ENCODE data around the gene YOD1. TPM values are rescaled to one million over a fixed set of nuclear protein-coding genes. Genes with fewer than 3 reads are reported as not detected.
A peak's percentile ranks its signal among the peaks of the same experiment; 100 is the strongest.

YOD1 gene
- total and polyA plus RNA-seq, 2 of the 13 experiments (the other 11 are each of a cell fraction or from before 2014, with no cell fraction given) = 3.4 to 9.1 TPM

DNA sequence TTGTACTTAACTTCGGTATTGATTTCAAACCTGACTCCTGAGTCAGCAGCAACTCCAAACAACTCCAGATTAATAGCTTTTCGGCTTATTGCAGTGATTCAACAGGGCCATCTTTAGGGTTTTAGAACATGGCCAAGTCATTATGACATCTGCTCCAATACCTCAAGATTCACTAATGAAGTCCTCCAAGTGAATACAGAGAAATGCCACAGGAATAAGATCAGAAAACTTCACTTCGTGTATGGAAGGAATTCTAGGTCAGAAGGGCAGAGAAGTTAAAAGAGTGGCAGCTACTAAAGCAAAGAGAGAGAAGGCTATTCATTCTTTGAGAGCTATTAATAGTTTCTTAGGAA lies 10.9 kb downstream of the YOD1 start:
- Histone ChIP-seq H4K20me1 (ENCODE audit: insufficient read depth, low read length) (no peaks in the 10 kb centered on the region), H3K27ac (ENCODE audit: extremely low read length, insufficient read depth, low read length) (no peak overlapping the region), H3K27me3 (ENCODE audit: control insufficient read depth in 1 of 2, insufficient read depth in 2 of 2, low read length in 2 of 2) (no peaks in the 10 kb centered on the region; a peak in 1 of 5 replicates), H3K9ac (ENCODE audit: insufficient read depth, low read depth, low read length) (no peak overlapping the region), H3K9me3 (ENCODE audit: low read length) (no peaks in the 10 kb centered on the region), H2AFZ (ENCODE audit: low read length) (no peak overlapping the region), H3K4me2 (ENCODE audit: low read depth, low read length) (0 out of 2 replicates have a peak overlapping the region, but pooled peaks have one; percentile 5), H3K4me3 (replicated peaks in 1 of 3; ENCODE audit: insufficient read depth in 1 of 3, low read depth in 2 of 3, low read length in 3 of 3) (no peak overlapping the region), H3K79me2 (ENCODE audit: insufficient read depth, low read length) (peaks cover 3% of the 10 kb centered on the region), H3K36me3 (replicated peaks in 1 of 2; ENCODE audit: control insufficient read depth in 1 of 2, insufficient read depth in 2 of 2, low read length in 2 of 2) (no peaks in the 10 kb centered on the region), H3K4me1 (ENCODE audit: insufficient read depth, low read length) (peaks cover 44% of the 10 kb centered on the region)
- no TSS peak for BruUV-seq (replicated peaks)
- in situ Hi-C loops (cut with HindIII; ENCODE audit: extremely low pct_ligation_motif_present, low pct_unique_long_range_greater_than_20kb) (no loop called here), intact Hi-C loops (cut with micrococcal nuclease; ENCODE audit: unreplicated experiment) (no loop called here)
- ChIA-PET POLR2A (interaction anchor here (0.8 to 1.9 kb wide), 2 partner anchors 13 to 14 kb away, joined by 4 to 7 read pairs; partner anchors contain the start of gene PFKFB2), CTCF (ENCODE audit: low intra/inter-chr PET ratio, low total read pairs) (no interaction called here)
- ATAC-seq (no peak), FAIRE-seq (no peak), DNase-seq (ENCODE audit: low spot score) (no peak)
- 23% methylated on average over 3 of the region's 3 CpGs for WGBS (ENCODE audit: low lambda C conversion rate)
- TF ChIP-seq MAFK (conservative IDR thresholded peaks at IDR 0.05 in 1 of 2, IDR thresholded peaks at IDR 0.05 in 1 of 2; ENCODE audit: low read length in 2 of 2) = peak in 1 of 2 experiments; percentile 16; a peak in 1 of 4 replicates
- TF ChIP-seq, protein P1, sequence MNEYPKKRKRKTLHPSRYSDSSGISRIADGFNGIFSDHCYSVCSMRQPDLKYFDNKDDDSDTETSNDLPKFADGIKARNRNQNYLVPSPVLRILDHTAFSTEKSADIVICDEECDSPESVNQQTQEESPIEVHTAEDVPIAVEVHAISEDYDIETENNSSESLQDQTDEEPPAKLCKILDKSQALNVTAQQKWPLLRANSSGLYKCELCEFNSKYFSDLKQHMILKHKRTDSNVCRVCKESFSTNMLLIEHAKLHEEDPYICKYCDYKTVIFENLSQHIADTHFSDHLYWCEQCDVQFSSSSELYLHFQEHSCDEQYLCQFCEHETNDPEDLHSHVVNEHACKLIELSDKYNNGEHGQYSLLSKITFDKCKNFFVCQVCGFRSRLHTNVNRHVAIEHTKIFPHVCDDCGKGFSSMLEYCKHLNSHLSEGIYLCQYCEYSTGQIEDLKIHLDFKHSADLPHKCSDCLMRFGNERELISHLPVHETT (CRISPR knock-in tag; conservative IDR thresholded peaks at IDR 0.05) = no peak

DNA sequence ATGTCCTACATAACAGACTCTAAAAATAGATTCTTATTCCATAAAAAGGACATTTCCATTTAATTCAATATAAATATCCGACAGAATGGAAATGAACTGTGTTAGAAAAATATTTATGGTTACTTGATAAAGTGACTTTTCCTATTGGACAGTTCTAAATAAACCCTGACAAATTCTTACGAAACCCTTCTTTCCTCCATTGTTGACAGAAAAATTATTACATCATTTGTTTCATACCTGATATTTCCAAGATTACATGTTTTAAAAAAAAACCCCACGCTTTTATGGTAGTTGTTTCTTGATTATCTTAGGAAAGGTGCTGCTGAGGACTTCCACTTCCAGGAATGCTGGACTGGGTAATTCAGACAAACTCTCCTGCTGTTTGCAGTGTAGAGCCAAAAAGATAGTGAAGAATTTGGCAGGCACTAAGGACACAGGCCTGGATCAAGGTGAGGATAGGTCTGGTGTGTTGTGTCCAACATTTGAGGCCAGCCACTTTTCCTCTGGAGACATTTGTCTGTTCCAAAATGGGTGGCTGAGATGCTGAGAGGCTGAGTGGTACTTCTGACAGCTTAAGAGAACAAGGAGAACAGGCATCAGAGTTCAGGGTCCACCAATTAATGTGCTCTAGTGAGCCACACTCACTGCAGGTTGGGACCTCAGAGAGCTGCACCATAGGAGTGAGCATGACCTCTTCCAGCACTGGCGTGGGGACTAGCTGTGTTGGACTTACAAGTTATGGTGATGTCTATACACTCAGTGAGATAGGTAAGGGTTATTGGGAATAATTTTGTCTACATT lies 11.4 kb downstream of the YOD1 start:
- Histone ChIP-seq H3K79me2 (ENCODE audit: insufficient read depth, low read length) (no peaks in the 10 kb centered on the region), H3K27ac (ENCODE audit: extremely low read length, insufficient read depth, low read length) (no peak overlapping the region)
- in situ Hi-C loops (cut with HindIII; ENCODE audit: extremely low pct_ligation_motif_present, low pct_unique_long_range_greater_than_20kb) = no loop called here

More for the DNA sequence above, 11.4 kb downstream of the YOD1 start:
- Histone ChIP-seq H3K9me3 (ENCODE audit: low read length) (no peaks in the 10 kb centered on the region), H3K36me3 (replicated peaks in 1 of 2; ENCODE audit: control insufficient read depth in 1 of 2, insufficient read depth in 2 of 2, low read length in 2 of 2) (no peaks in the 10 kb centered on the region), H2AFZ (ENCODE audit: low read length) (no peak overlapping the region), H3K9ac (ENCODE audit: insufficient read depth, low read depth, low read length) (no peak overlapping the region), H4K20me1 (ENCODE audit: insufficient read depth, low read length) (no peaks in the 10 kb centered on the region), H3K4me3 (replicated peaks in 1 of 3; ENCODE audit: insufficient read depth in 1 of 3, low read depth in 2 of 3, low read length in 3 of 3) (no peak overlapping the region), H3K4me2 (ENCODE audit: low read depth, low read length) (no peak overlapping the region), H3K4me1 (ENCODE audit: insufficient read depth, low read length) (peaks cover 39% of the 10 kb centered on the region), H3K27me3 (ENCODE audit: control insufficient read depth in 1 of 2, insufficient read depth in 2 of 2, low read length in 2 of 2) (no peaks in the 10 kb centered on the region; a peak in 1 of 5 replicates)
- FAIRE-seq = no peak
- ChIA-PET CTCF (ENCODE audit: low intra/inter-chr PET ratio, low total read pairs) (no interaction called here), POLR2A (interaction anchor here (0.8 to 1.9 kb wide), 2 partner anchors 13 to 14 kb away, joined by 4 to 7 read pairs; partner anchors contain the start of gene PFKFB2)
- no peak for TF ChIP-seq ZNF589 (CRISPR knock-in tag; conservative IDR thresholded peaks at IDR 0.05)
- no peak for TF ChIP-seq SP140L (CRISPR knock-in tag; IDR thresholded peaks at IDR 0.05; ENCODE audit: borderline replicate concordance)
- peak; percentile 17; the same call in 1 of the 2 replicates for TF ChIP-seq ATF7 (IDR thresholded peaks at IDR 0.05)
- TF ChIP-seq ATF7 (CRISPR knock-in tag; IDR thresholded peaks at IDR 0.05) = no peak
- 0 out of 2 replicates have a peak, but pooled peaks have one; percentile 12 for TF ChIP-seq CEBPB (IDR thresholded peaks at IDR 0.05; ENCODE audit: borderline replicate concordance, low read depth, low read length)
- ATAC-seq = peak; percentile 90
- 42% methylated on average over 4 of the region's 4 CpGs for whole genome bisulfite sequencing (ENCODE audit: low lambda C conversion rate)
- no TSS peak for BruUV-seq (replicated peaks)
- intact Hi-C loops (cut with micrococcal nuclease; ENCODE audit: unreplicated experiment) = no loop called here
- DNase-seq (ENCODE audit: low spot score) = no peak
